HCT116 (cell line): ENCODE measurements around the gene LYSMD1.

Experiments used
- CTCF ChIP-seq, 3 experiments: fragments of 200-600 bp in 1 of 3; sonication (generic) in 1 of 3; IDR thresholded peaks in 2 of 3; conservative IDR thresholded peaks in 1 of 3; 2 replicates each; pipeline ENCODE4 v1.5.1; 2012 to 2017; ENCODE audit warnings: low read depth in 2 of 3, low read length in 2 of 3, antibody characterized with exemption in 1 of 3, borderline replicate concordance in 1 of 3, control low read depth in 1 of 3, mild to moderate bottlenecking in 1 of 3, mixed read lengths in 1 of 3, mixed run types in 1 of 3, moderate library complexity in 1 of 3; ENCODE audit not compliant: insufficient read depth in 1 of 3
- ELF1 ChIP-seq: IDR thresholded peaks from 2 replicates; pipeline ENCODE4 v1.6.1; 2012; ENCODE audit warnings: low read depth, borderline replicate concordance
- EZH2 ChIP-seq: fragments of 200-600 bp; sonication (generic); IDR thresholded peaks from 2 replicates; pipeline ENCODE4 v1.6.1; 2017; ENCODE audit warnings: antibody characterized with exemption, mixed run types
- EZH2phosphoT487 ChIP-seq: fragments of 200-600 bp; IDR thresholded peaks from 2 replicates; pipeline ENCODE4 v1.6.1; 2018; ENCODE audit warnings: antibody characterized with exemption, borderline replicate concordance
- MAX ChIP-seq: IDR thresholded peaks from 2 replicates; pipeline ENCODE4 v1.6.1; 2012
- POLR2AphosphoS5 ChIP-seq: IDR thresholded peaks from 2 replicates; pipeline ENCODE4 v1.6.1; 2011; ENCODE audit warnings: mild to moderate bottlenecking, low read depth, low read length, moderate library complexity
- YY1 ChIP-seq: IDR thresholded peaks from 2 replicates; pipeline ENCODE4 v1.6.1; 2011; ENCODE audit warnings: low read length, low read depth, moderate library complexity, mild to moderate bottlenecking; ENCODE audit not compliant: insufficient replicate concordance; ENCODE audit errors: extremely low read depth

GRCh38 chr1:151199873-151200581 is 34.3 kb upstream of the LYSMD1 start:
- TF ChIP-seq EZH2 (no peak), YY1 (no peak), CTCF (IDR thresholded peaks at IDR 0.05 in 2 of 3, conservative IDR thresholded peaks at IDR 0.05 in 1 of 3; ENCODE audit: borderline replicate concordance in 1 of 3, insufficient read depth in 1 of 3, low read depth in 2 of 3, low read length in 2 of 3) (no peak), EZH2phosphoT487 (no peak), POLR2AphosphoS5 (no peak), ELF1 (no peak), MAX (no peak)
